ENCODE data around the gene APLF.

DNA sequence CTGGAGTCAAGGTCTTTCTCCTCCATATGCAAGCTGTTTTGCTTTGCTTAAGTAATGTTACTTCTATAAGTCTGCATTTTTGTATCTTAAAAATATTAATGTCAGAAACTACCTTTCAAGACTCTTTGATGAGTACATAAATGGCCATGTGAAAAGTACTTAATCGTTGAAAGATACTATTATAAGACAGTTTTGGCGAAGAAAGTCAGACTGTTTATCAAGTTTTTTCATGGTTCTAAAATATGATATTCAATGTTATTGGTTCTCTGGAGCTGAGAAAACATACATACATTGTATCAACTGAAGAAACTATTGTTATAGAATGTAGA, 25.4 kb upstream of the APLF start:
- TF ChIP-seq, protein P1, sequence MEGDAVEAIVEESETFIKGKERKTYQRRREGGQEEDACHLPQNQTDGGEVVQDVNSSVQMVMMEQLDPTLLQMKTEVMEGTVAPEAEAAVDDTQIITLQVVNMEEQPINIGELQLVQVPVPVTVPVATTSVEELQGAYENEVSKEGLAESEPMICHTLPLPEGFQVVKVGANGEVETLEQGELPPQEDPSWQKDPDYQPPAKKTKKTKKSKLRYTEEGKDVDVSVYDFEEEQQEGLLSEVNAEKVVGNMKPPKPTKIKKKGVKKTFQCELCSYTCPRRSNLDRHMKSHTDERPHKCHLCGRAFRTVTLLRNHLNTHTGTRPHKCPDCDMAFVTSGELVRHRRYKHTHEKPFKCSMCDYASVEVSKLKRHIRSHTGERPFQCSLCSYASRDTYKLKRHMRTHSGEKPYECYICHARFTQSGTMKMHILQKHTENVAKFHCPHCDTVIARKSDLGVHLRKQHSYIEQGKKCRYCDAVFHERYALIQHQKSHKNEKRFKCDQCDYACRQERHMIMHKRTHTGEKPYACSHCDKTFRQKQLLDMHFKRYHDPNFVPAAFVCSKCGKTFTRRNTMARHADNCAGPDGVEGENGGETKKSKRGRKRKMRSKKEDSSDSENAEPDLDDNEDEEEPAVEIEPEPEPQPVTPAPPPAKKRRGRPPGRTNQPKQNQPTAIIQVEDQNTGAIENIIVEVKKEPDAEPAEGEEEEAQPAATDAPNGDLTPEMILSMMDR (conservative IDR thresholded peaks at IDR 0.05; ENCODE audit: low read depth, low read length): no peak
- TF ChIP-seq EZH2 (IDR thresholded peaks at IDR 0.05; ENCODE audit: borderline replicate concordance, low read depth, low read length, poor library complexity, severe bottlenecking): no peak
